HG03354 (cell line): ENCODE results near the gene GNPTG.

Experiments used
- ATAC-seq: cut with Tn5 transposase; IDR thresholded peaks from one replicate; pipeline ENCODE4 v1.9.1; 2021; ENCODE audit warnings: mild to moderate bottlenecking; ENCODE audit not compliant: unreplicated experiment, poor library complexity, severe bottlenecking

GNPTG gene

DNA sequence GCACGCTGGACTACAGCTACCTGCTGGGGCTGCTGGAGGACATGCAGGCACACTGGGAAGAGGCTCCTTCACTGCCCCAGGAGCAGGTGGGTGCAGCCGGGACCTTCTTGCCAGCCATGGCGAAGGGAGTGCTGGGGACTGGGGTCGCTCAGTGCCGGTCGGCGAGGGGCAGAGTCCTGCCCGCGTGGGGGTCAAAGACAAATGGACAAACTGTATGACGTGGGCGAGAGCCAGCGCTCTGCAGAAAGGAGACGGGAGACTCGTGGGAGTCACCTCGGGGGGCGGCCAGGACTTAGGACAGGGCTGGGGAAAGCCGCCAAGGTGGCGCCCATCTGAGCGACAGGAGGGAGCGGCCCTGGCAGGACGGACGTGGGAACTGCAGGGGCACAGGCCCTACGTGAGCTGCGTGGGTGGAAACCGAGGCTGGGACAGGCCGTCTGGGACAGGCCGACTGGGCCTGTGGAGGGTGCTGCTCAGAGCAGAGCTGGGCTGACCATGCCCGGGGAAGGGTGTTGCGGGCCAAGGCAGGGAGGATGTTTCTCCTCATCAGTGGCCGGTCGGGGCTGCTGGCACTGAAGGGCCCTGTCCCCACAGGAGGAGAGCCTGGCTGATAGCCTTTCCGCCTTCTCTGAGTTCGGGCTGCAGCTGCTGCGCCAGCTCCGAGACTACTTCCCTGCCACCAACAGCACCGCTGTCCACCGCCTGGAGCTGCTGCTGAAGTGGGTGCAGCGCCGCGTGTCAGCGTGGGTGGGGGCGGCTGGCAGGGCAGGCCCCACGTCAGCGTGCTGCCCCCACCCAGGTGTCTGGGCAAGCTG lies 8.1 kb upstream of the GNPTG start:
- ATAC-seq = no peak

DNA sequence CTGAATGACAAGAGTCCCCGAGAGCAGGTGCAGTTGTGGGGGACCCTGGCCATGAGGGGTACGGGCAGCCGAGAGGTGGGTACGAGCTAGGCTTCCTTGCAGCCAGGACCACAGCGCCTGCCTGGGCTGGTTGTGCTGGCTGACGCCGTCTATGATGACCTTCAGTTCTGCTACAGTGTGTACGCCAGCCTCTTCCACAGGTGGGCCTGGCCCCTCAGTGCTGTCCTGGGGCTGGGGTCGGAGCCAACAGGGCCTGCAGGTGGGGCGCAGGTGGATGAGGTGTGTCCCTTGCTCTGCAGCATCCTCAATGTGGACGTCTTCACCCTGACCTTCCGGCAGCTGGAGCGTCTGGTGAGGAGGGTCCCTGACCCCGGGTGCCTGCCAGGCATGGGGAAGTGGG lies 7.2 kb upstream of the GNPTG start:
- no peak for ATAC-seq

DNA sequence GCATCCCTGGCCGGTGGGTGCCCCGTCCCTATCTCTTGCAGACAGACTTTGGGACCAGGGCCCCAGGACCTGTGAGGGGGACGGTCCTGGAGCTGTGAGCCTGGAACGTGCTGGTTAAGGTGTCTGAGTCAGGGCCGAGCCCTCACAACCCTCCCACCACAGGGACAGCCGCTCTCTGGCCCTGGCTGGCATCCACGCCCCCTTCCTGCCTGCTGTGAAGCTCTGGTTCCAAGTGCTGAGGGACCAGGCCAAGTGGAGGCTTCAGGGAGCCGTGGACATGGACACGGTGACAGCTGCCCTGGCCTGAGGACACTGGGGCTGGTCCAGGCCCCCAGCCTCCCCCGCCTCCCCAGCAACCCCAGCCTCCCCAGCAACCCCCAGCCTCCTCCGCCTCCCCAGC lies 6.6 kb upstream of the GNPTG start:
- ATAC-seq = no peak

DNA sequence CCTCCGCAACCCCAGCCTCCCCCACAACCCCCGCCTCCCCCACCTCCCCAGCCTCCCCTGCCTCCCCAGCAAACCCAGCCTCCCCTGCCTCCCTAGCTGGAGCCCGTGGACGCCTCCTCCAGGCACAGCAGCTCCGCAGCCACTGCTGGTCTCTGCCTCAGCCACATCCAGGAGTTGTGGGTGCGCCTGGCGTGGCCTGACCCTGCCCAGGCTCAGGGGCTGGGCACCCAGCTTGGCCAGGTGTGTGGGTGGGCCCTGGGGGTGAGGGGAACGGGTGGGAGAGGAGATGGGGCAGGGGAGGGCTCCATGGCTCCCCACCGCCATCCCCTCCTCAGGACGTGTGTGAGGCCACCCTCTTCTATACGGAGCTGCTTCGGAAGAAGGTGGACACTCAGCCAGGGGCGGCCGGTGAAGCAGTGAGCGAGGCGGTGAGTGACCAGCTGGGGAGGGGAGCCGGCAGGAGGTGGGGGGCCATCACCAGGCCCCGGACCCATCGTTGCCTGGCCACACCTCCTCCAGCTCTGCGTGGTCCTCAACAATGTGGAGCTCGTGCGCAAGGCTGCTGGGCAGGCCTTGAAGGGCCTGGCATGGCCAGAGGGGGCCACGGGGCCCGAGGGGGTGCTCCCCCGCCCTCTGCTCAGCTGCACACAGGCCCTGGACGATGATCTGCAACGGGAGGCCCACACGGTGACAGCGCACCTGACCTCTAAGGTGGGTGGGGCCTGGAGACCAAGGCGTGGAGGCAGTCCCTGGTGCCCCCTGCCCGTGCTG lies 5.9 kb upstream of the GNPTG start:
- no peak for ATAC-seq

DNA sequence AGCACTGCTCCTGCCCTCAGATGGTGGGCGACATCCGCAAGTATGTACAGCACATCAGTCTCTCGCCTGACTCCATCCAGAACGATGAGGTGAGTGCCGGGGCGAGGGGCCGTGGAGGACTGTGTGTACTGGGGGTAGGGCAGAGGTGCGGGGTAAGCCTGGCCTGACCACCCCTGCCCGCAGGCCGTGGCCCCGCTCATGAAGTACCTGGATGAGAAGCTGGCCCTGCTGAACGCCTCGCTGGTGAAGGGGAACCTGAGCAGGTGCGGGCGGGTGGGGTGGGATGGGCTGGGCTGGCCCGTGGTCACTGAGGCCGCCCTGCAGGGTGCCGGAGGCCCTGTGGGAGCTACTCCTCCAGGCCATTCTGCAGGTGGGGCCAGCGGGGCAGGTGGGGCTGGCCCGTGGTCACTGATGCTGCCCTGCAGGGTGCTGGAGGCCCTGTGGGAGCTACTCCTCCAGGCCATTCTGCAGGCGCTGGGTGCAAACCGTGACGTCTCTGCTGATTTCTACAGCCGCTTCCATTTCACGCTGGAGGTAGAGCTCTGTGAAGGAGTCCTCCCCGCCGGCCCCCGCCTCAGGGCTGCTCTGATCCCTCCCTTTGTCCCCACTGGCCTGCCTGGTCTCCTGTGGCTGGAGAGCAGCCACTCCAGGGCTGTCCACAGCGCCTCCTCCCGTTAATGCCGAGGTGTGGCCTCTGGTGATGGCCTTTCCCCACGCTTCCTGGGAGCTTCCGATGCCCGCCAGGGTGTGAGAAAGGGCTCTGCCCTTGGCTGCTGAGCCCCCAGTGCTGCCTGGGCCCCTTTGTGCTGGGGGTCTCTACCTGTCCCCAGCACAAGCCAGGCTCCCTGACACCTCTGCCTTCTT lies 5.1 kb upstream of the GNPTG start:
- no peak for ATAC-seq

DNA sequence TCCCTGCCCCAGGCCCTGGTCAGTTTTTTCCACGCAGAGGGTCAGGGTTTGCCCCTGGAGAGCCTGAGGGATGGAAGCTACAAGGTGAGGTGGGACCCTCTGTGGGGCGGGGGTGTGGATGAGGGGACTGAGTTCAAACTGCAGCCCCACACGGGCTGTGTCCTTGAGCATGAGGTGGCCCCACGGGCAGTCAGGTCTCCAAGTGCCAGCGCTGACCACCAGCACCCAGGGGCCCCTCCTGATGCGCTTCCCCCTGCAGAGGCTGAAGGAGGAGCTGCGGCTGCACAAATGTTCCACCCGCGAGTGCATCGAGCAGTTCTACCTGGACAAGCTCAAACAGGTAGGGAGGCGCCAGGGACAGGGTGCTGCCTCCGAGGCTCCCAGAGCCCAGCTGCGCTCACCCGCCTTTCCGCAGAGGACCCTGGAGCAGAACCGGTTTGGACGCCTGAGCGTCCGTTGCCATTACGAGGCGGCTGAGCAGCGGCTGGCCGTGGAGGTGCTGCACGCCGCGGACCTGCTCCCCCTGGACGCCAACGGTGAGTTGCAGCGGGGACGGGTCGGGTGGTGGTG lies 4.4 kb upstream of the GNPTG start:
- no peak for ATAC-seq

DNA sequence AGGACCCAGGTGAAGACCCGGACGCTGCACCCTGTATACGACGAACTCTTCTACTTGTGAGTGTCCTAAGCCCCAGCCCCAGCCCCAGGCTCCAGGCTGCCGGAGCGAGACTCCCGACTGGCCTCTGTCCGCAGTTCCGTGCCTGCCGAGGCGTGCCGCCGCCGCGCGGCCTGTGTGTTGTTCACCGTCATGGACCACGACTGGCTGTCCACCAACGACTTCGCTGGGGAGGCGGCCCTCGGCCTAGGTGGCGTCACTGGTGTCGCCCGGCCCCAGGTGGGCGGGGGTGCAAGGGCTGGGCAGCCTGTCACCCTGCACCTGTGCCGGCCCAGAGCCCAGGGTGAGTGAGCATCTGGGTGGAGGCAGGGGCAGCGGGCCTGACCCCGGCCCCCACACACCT lies 3.8 kb upstream of the GNPTG start:
- no peak for ATAC-seq

DNA sequence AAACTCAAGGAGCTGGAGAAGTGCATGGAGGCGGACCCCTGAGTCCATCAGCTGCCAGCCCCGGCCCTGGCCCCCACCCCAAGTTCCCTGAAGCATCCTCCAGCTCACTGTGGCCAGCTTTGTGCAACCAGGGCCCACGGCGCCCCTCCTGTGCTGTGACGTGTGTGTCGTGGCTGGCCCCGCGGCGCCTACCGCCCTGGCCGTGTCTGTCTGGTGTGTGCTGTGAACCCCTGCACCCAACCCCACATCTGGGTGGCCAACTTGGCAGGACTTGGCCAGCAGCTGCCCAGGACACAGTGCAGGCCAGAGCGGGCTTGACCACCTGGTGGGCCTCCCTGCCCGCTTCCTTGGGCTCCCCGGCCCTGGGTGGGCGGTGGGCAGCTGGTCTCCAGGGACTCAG lies 3.3 kb upstream of the GNPTG start:
- no peak for ATAC-seq

DNA sequence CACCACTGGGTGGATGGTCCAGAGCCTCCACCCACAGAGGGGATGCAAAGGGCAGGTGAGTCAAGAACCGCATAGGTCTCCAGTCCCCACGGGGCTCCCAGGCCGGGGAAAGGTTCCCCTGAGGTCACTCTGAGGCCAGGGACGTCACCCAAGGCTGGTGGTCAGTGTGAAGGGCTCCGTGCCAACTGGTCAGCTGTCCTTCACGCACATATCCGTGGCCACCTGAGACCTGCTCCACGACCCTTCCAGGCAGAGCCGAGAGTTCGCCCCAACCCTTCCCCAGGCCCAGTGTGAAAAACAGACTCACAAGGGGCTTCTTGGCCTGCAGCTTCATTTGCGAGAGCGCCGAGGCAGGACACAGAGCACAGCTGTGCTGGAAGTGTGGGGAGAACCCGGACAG lies 2.8 kb upstream of the GNPTG start:
- no peak for ATAC-seq

DNA sequence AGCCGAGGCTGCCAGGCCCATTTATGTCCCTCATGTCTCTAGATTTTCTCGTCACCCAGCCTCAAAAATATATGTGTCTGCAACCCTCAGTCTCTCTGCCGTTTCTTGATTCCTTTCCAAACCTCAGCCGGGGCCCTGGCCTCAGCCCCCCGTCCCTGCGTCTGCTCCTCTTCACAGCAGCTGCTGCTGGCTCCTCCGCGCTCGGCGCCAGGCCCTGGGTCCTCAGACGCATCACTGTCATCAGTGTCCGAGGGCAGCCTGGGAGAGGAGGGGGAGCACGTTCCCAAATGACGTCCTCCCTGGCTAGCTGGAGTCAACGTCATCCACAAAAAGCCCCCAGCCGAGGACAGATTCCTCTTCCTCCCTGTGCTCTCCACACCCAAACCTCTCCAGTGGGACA lies 2.4 kb upstream of the GNPTG start:
- ATAC-seq = no peak

DNA sequence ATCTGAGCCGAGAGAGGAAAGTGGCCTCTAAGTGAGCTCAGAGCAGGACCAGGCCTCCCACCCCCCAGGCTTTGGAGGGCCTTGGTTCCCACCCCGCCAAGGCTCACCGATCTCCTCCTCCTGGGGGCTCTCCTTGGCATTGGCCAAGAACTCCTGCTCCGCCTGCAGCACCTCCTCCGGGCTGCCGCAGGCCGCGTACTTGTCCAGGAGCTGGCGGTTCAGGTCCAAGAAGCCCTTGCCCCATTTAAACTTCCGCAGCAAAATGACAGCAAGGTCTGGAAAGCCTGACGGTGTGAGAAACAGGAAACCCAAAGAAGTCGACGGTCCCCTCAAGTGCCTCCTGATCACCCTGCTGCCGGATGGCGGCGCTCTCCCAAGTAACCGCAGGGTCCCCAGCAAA lies 1.8 kb upstream of the GNPTG start:
- ATAC-seq = no peak

DNA sequence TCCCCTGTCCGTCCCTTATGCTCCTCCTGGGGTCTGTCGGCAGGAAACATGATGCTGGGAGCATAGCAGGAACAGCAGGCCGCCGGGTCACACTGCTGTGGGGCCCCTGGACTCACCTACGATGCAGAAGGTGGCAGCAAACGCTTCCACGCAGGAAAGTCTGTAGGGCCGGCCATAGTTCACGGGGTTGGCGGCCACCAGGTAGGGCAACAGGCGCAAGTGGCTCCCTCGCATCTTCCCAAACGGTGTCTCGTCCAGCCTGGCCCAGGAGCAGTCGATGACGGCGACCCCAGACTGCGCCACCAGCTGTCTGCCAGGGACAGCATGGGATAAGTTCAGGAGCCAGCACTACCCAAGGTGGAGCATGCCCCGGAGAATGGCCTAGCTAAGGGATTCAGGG lies 1.0 kb upstream of the GNPTG start:
- no peak for ATAC-seq

DNA sequence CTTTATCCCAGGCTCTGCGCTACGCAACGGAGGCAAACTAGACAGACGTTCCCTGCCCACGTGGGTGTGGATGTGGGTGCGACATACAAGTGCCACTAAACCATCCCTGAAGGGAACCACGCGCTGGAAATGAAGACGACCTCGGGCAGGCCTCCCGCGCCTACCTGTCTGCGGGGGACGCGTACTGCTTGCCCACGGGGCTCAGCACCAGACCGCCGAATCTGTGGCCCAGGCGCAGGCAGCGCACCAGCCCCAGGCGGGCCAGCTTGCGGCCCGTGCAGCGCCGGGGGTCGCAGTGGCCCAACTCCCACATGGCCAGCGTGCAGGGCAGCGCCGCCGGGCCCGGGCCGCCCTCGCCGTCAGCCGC lies 533 bp upstream of the GNPTG start:
- ATAC-seq = no peak

DNA sequence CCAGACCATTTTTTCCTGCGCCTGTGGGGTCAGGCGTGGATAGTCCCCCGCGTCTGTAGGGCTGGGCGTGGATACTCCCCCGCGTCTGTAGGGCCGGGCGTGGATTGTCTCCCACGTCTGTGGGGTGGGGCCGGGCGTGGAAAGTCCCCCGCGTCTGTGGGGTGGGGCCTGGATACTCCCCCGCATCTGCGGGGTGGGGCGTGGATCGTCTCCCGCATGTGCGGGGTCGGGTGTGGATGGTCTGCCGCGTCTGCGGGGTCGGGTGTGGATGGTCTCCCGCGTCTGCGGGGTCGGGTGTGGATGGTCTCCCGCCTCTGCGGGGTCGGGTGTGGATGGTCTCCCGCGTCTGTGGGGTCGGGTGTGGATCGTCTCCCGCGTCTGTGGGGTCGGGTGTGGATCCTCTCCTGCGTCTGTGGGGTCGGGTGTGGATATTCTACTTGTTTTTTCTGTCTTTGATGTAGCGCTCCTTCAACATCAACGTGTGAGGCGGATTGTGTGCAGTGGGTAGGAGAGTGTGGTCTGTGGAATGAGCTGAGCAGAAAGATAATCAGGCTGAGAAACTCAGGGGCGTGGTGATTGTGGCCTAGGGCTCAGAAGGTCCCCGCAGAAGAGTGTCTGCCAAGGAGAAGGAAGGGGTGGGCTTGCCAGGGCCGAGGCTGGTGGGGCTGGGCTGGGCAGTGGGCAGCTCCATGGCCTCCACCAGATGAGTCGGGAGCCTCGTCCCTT lies 3.2 kb downstream of the GNPTG start:
- no peak for ATAC-seq

DNA sequence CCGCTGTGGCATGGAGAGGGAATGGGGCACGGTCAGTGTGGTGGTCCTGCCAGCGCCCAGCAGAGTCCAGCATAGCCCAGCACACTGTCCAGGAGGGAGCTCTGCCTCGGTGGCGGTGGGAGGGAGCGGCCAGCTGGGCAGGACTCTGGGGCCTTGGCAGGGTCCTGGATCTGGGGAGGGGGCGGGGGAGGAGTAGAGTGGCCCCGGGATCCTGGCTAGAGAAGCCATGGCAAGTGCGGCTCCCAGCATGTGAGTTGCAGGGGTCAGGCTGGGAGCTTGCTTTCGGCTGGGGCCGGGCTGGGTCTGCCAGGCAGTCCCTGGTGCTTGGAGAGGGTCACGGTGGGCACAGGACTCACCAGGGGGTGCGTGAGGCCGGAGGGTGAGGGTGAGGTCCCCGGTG lies 3.9 kb downstream of the GNPTG start:
- ATAC-seq = no peak

DNA sequence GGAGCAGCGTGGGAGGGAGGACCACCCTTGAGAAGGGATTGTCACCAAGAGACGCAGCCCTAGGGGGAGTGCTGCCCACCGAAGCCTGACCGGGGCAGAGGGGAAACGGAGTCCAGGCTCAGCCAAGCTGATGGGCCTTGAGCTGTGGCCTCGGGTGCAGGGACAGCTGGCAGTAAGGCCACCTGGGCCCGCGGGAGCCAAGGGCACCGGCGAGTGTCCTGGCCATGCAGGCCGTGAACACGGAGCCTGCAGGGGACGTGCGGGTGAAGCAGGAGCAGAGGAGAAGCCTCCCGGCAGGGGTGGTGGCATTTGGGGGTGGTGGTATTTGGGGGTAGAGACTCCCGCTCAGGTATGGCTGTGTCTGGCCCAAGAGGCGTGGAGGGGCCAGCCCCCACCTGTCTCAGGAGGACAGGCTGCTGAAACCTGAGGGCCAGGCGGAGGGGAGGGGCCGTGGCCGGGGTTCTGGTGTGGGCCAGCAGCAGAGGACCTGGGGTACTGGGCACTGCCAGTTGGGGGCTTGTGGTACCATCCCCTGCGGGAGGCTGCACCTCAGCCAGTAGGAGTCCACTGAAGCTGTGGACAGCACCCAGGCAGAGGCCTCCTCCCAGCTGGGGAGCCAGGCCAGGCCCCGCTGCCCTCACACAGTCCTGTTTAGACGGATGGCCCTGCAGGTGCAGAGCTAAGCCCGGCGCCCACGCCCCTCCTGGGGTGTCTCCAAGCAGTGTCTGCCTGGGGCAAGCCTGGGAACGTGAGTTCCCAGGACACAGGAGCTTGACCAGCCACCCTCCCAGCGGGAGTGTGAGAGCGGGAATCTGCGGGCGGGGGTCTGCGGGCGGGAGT lies 4.5 kb downstream of the GNPTG start:
- no peak for ATAC-seq

DNA sequence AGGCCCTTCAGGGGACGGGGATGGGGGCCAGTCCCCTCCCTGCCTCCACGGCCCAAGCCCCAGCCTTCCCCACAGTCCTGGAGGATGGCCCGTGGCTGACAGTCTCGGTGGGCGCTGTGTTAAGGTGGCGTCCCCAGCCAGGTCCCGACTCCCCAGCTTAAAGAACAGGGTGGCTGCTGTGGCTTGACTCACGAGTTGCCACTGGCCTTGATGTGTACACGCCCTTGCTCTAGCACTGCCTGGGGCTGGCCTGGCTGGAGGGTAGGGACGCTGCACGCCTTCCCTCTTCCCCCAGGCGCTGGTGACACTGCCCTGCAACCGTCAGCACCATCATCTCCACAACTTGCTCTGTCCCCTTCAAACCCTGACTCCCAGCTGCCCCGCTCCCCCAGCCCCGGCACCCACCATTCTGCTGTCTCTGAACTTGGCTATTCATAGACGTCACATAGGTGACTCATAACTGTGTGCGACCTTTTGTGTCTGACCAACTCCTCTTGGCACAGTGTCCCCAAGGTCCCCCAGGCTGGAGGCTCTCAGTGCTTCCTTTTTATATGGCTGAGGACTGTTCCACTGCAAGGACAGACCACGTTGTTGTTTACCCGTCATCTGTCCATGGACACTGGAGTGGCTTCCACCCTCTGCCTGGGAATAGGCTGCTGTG lies 6.3 kb downstream of the GNPTG start:
- ATAC-seq = no peak

DNA sequence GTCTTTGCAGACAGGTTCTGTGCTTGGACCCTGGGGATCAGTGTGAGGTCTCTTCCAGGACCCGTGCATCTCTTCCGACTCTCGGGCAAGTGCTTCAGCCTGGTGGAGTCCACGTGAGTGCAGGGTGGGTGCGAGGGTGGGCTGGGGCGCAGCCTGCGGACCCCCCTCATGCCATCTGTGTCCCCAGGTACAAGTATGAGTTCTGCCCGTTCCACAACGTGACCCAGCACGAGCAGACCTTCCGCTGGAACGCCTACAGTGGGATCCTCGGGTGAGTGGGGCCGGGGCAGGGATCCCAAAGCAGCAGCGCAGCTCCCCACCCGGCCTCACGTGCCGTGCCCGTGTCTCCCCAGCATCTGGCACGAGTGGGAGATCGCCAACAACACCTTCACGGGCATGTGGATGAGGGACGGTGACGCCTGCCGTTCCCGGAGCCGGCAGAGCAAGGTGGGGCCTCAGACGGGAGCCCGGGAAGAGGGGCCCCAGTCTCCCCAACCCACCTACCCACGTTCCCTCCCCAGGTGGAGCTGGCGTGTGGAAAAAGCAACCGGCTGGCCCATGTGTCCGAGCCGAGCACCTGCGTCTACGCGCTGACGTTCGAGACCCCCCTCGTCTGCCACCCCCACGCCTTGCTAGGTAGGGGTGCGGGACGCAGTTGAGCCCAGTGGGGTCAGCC lies 10.1 kb downstream of the GNPTG start:
- no peak for ATAC-seq
